Tibial artery (tissue), 4 donors: ENCODE results near the gene TRPM7.
"Not testable (repeated sequence)": the region's sequence is repeated elsewhere in the genome, so short reads cannot be mapped to it uniquely, and the experiment has no call there.

Experiments
- DNase-seq, 2 donors: peaks; one replicate each; pipeline ENCODE4 v3.0.0-alpha.2; 2019
- H3K27ac ChIP-seq, 2 donors: fragments of 200-600 bp; sonication (generic) in 1 of 2; 1 replicate in 1 of 2; 2 replicates in 1 of 2; pipeline ENCODE4 v1.5.1; 2018 to 2019; ENCODE audit warnings: mild to moderate bottlenecking in 1 of 2
- H3K27me3 ChIP-seq, 2 donors: fragments of 200-600 bp; sonication (generic) in 1 of 2; one replicate each; pipeline versions ENCODE4 v1.5.1 to v1.6.0; 2016 to 2019
- H3K36me3 ChIP-seq, 3 donors: fragments of 200-600 bp; sonication (generic) in 2 of 3; one replicate each; pipeline ENCODE4 v1.5.1; 2016 to 2019; ENCODE audit warnings: mild to moderate bottlenecking in 2 of 3
- H3K4me1 ChIP-seq, 4 donors: fragments of 200-600 bp; sonication (generic) in 2 of 4; 1 replicate in 3 of 4; 2 replicates in 1 of 4; pipeline ENCODE4 v1.5.1; 2016 to 2019
- H3K4me3 ChIP-seq, 2 donors: fragments of 200-600 bp; sonication (generic) in 1 of 2; 1 replicate in 1 of 2; 2 replicates in 1 of 2; pipeline ENCODE4 v1.5.1; 2018 to 2019; ENCODE audit warnings: mild to moderate bottlenecking in 2 of 2
- H3K9me3 ChIP-seq, 3 donors: fragments of 200-600 bp; sonication (generic) in 1 of 3; one replicate each; pipeline ENCODE4 v1.5.1; 2016 to 2019
- intact Hi-C: fragments of 100-400 bp; cut with DNase I; formaldehyde crosslinking; loops from one replicate; pipeline ENCODE4 v1.15.0; 2023; ENCODE audit warnings: low total_unique reads
- TF ChIP-seq, protein P1 (sequence below), 2 experiments: fragments of 200-600 bp in 1 of 2; fragments of 450-650 bp in 1 of 2; IDR thresholded peaks; one replicate each; pipeline ENCODE4 v1.5.1; 2017 to 2019; ENCODE audit warnings: antibody characterized with exemption in 2 of 2, mild to moderate bottlenecking in 1 of 2, moderate library complexity in 1 of 2

The TRPM7 gene

DNA sequence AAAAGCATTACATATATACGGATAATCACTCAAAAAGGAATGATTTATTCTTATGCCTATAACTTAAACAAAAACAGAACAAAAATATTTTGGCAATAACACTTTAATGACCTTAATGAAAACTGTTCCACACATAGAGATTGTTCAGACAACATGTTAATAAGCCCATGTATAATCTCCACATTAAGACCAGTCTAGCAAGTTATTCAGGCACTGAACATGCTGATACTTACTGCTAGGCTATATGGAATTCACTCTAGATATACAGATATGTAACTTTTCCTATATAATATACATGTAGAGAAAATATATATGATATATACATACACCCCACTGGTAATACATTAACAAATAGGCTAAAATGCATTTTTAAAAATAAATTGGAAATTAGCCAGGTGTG, 96.3 kb downstream of the TRPM7 start:
- Histone ChIP-seq H3K36me3 (peaks cover 70 to 85% (median 80%) of the 10 kb centered on the region in 3 donors), H3K27ac (no peak overlapping the region), H3K27me3 (no peaks in the 10 kb centered on the region), H3K4me3 (no peak overlapping the region), H3K9me3 (no peaks in the 10 kb centered on the region), H3K4me1 (no peaks in the 10 kb centered on the region)
- TF ChIP-seq, protein P1, sequence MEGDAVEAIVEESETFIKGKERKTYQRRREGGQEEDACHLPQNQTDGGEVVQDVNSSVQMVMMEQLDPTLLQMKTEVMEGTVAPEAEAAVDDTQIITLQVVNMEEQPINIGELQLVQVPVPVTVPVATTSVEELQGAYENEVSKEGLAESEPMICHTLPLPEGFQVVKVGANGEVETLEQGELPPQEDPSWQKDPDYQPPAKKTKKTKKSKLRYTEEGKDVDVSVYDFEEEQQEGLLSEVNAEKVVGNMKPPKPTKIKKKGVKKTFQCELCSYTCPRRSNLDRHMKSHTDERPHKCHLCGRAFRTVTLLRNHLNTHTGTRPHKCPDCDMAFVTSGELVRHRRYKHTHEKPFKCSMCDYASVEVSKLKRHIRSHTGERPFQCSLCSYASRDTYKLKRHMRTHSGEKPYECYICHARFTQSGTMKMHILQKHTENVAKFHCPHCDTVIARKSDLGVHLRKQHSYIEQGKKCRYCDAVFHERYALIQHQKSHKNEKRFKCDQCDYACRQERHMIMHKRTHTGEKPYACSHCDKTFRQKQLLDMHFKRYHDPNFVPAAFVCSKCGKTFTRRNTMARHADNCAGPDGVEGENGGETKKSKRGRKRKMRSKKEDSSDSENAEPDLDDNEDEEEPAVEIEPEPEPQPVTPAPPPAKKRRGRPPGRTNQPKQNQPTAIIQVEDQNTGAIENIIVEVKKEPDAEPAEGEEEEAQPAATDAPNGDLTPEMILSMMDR (IDR thresholded peaks at IDR 0.05), result no peak
- intact Hi-C loops, result no loop called here
- no peak for DNase-seq

DNA sequence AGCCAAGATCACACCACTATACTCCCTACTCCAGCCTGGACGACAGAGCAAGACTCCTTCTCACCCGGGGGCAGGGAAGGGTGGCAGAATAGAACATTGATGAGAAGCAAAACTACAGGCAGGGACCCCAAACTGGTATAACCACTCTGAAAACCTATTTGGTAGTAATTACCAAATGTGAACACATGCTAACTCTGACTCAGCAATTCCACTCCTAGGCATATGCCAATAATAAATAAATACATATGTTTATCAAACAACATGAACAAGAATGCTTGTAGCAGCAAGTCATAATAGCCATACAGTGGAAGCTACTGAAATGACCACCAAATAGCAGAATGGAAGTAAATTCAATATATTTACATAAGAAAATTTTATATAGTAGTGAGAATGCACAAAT, 109.1 kb downstream of the TRPM7 start:
- no peaks in the 10 kb centered on the region for H3K27me3 ChIP-seq
- intact Hi-C loops, result no loop called here

DNA sequence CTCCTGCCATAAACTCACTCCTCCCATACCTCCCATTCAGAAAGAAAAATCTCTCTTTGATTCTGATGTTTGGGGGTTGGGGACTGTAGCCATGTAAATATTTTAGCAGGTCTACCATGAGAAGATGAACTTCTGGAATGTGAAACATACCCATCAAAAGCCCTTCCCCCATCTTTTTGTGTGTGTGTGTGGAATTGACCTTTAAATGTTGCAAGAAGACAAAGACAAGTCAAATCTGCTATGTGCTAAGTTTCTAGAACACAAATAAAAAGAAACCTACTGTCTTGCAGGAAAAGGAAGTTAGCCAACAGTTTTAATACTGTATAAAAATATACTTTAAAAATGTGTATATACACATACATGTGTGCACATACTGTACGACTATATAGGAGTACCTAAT, 110.4 kb downstream of the TRPM7 start:
- intact Hi-C loops, result no loop called here
- no peaks in the 10 kb centered on the region for H3K4me1 ChIP-seq

More for the DNA sequence above, 109.1 kb downstream of the TRPM7 start:
- TF ChIP-seq, protein P1 (IDR thresholded peaks at IDR 0.05), result no peak
- H3K4me3 ChIP-seq, result no peak overlapping the region
- H3K4me1 ChIP-seq, result no peaks in the 10 kb centered on the region
- no peak overlapping the region for H3K27ac ChIP-seq
- no peak for DNase-seq
- no peaks in the 10 kb centered on the region for H3K9me3 ChIP-seq
- H3K36me3 ChIP-seq, result peaks cover 73 to 88% (median 77%) of the 10 kb centered on the region in 3 donors

DNA sequence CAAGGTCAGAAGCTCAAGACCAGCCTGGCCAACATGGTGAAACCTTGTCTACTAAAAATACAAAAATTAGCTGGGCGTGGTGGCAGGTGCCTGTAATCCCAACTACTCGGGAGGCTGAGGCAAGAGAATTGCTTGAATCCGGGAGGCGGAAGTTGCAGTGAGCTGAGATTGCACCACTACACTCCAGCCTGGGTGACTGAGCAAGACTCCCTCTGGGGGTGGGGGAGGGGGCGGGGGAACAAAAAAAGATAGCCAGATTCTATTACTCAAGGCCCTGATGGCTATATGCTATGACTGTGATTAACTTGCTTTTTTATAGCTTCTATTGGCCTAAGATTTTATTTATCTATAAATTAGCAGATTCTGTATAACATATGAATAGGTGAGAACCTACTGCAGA, 112.8 kb downstream of the TRPM7 start:
- H3K9me3 ChIP-seq, H3K4me1 ChIP-seq, DNase-seq, H3K4me3 ChIP-seq, intact Hi-C loops, H3K27ac ChIP-seq, H3K27me3 ChIP-seq: not testable (repeated sequence)
- peaks cover 53 to 90% (median 71%) of the 10 kb centered on the region in 3 donors for H3K36me3 ChIP-seq

More for the DNA sequence above, 110.4 kb downstream of the TRPM7 start:
- DNase-seq, result no peak
- Histone ChIP-seq H3K4me3 (no peak overlapping the region), H3K9me3 (no peaks in the 10 kb centered on the region), H3K36me3 (peaks cover 67 to 91% (median 72%) of the 10 kb centered on the region in 3 donors), H3K27me3 (no peaks in the 10 kb centered on the region), H3K27ac (no peak overlapping the region)
- TF ChIP-seq, protein P1 (IDR thresholded peaks at IDR 0.05), result no peak

DNA sequence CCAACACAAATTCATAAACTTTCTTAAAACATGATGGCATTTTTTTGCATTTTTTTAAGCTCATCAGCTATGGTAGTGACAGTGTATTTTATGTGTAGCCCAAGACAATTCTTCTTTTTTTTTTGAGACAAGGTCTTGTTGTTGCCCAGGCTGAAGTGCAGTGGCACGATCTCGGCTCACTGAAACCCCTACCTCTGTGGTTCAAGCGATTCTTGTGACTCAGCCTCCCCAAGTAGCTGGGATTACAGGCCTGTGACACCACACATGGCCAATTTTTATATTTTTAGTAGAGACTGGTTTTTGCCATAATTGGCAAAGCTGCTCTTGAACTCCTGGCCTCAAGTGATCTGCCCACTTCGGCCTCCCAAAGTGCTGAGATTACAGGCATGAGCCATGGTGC, 122.8 kb downstream of the TRPM7 start:
- TF ChIP-seq, protein P1 (IDR thresholded peaks at IDR 0.05), result no peak
- no peak for DNase-seq
- no peaks in the 10 kb centered on the region for H3K27me3 ChIP-seq
- H3K36me3 ChIP-seq, result peaks cover 32 to 72% (median 36%) of the 10 kb centered on the region in 3 donors
- no peak overlapping the region for H3K4me3 ChIP-seq
- no peaks in the 10 kb centered on the region for H3K9me3 ChIP-seq
- no peaks in the 10 kb centered on the region for H3K4me1 ChIP-seq
- H3K27ac ChIP-seq, result no peak overlapping the region
- intact Hi-C loops, result no loop called here

- intact Hi-C loops, result no loop called here
- no peak overlapping the region for H3K27ac ChIP-seq
- H3K9me3 ChIP-seq, result no peaks in the 10 kb centered on the region
- H3K4me3 ChIP-seq, result no peak overlapping the region
- no peaks in the 10 kb centered on the region for H3K4me1 ChIP-seq
- DNase-seq, result no peak
- H3K27me3 ChIP-seq, result no peaks in the 10 kb centered on the region
- TF ChIP-seq, protein P1 (IDR thresholded peaks at IDR 0.05), result no peak
- peaks cover 31 to 74% (median 32%) of the 10 kb centered on the region in 3 donors for H3K36me3 ChIP-seq
These were observed 123.6 kb downstream of the TRPM7 start for GRCh38 chr15:50562735-50563640.
